Muscle of arm (tissue), 12 donors: Measurements from ENCODE around the gene QRFP. TPM values are rescaled to one million over a fixed set of nuclear protein-coding genes. Genes with fewer than 3 reads are reported as not detected.

Experiments used
- DNase-seq: peaks from one replicate; pipeline ENCODE4 v3.0.0-alpha.2; 2013
- polyA plus RNA-seq, 12 donors: library from polyadenylated mRNA; unstranded; fragments of 120-200 nt; gene quantifications; one replicate each; pipeline ENCODE4 v1.2.1, GENCODE V29; 2013; ENCODE audit not compliant: insufficient read length in 12 of 12

QRFP gene
- polyA plus RNA-seq, 12 donors, result 0.24 to 0.47 (median 0.29) TPM; not detected in 3

GRCh38 chr9:130872093-130872492, 24.5 kb downstream of the QRFP start:
- no peak for DNase-seq

GRCh38 chr9:130871395-130872062, 25.1 kb downstream of the QRFP start:
- no peak for DNase-seq

GRCh38 chr9:130870491-130871381, 25.9 kb downstream of the QRFP start:
- no peak for DNase-seq

GRCh38 chr9:130869250-130869649, 27.4 kb downstream of the QRFP start:
- no peak for DNase-seq

GRCh38 chr9:130868230-130868629, 28.4 kb downstream of the QRFP start:
- DNase-seq, result no peak

GRCh38 chr9:130867556-130867955, 29.1 kb downstream of the QRFP start:
- no peak for DNase-seq

GRCh38 chr9:130866474-130866965, 30.1 kb downstream of the QRFP start:
- DNase-seq, result peak; percentile 75

GRCh38 chr9:130865921-130866320, 30.7 kb downstream of the QRFP start:
- no peak for DNase-seq

- DNase-seq, result no peak
Observed at GRCh38 chr9:130864541-130864940, 32.1 kb downstream of the QRFP start.

GRCh38 chr9:130862747-130863146, 33.9 kb downstream of the QRFP start:
- DNase-seq, result no peak

GRCh38 chr9:130862217-130862616, 34.4 kb downstream of the QRFP start:
- DNase-seq, result no peak

GRCh38 chr9:130861372-130862180, 35.0 kb downstream of the QRFP start:
- DNase-seq, result no peak

- peak; percentile 79 for DNase-seq
Observed at GRCh38 chr9:130860458-130861316, 35.9 kb downstream of the QRFP start.

GRCh38 chr9:130858739-130859705, 37.6 kb downstream of the QRFP start:
- DNase-seq, result no peak

- DNase-seq, result peak; percentile 59
Observed at GRCh38 chr9:130857864-130858738, 38.5 kb downstream of the QRFP start.

- no peak for DNase-seq
Observed at GRCh38 chr9:130856474-130856873, 40.1 kb downstream of the QRFP start.

GRCh38 chr9:130854835-130855234, 41.8 kb downstream of the QRFP start:
- no peak for DNase-seq

- DNase-seq, result no peak
Observed at GRCh38 chr9:130854092-130854491, 42.5 kb downstream of the QRFP start.

GRCh38 chr9:130852801-130853200, 43.8 kb downstream of the QRFP start:
- DNase-seq, result no peak
